Gastroesophageal sphincter (tissue), 3 donors: ENCODE data around the gene ATXN7L3.

Experiments used
- CTCF ChIP-seq, 4 experiments: fragments of 200-600 bp in 2 of 4; fragments of 450-650 bp in 2 of 4; sonication (generic) in 1 of 4; IDR thresholded peaks; one replicate each; pipeline ENCODE4 v1.5.1; 2017 to 2019; ENCODE audit warnings: antibody characterized with exemption in 4 of 4, mild to moderate bottlenecking in 2 of 4, moderate library complexity in 2 of 4
- POLR2AphosphoS5 ChIP-seq: sonication (generic); formaldehyde crosslinking; IDR thresholded peaks from one replicate; pipeline ENCODE4 v1.6.1; 2017; ENCODE audit warnings: antibody characterized with exemption

- TF ChIP-seq CTCF (IDR thresholded peaks at IDR 0.05) (no peak), POLR2AphosphoS5 (no peak)
Observed at GRCh38 chr17:44230140-44230539, 30.5 kb upstream of the ATXN7L3 start.
